ENCODE data around the gene SMOC2.

DNA sequence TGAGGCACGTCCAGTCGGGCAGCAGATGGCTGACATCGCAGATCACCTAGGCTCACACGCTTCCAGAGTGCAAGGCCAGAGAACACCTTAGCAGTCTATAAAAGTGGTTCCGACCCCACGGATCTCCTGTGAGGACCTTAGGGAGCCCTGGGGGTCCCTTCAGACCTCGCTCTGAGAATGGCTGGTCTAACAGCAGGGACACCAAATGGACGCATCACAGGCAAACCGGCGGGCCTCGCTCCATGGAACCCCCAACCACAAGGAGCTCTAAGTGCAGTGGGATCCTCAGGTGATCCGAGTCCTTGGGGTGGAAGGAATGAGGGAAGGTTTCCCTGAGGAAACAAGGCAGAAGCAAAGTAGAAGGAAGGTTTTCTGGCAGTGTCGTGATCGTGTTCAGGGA, 135.4 kb downstream of the SMOC2 start:
- TF ChIP-seq, protein P1, sequence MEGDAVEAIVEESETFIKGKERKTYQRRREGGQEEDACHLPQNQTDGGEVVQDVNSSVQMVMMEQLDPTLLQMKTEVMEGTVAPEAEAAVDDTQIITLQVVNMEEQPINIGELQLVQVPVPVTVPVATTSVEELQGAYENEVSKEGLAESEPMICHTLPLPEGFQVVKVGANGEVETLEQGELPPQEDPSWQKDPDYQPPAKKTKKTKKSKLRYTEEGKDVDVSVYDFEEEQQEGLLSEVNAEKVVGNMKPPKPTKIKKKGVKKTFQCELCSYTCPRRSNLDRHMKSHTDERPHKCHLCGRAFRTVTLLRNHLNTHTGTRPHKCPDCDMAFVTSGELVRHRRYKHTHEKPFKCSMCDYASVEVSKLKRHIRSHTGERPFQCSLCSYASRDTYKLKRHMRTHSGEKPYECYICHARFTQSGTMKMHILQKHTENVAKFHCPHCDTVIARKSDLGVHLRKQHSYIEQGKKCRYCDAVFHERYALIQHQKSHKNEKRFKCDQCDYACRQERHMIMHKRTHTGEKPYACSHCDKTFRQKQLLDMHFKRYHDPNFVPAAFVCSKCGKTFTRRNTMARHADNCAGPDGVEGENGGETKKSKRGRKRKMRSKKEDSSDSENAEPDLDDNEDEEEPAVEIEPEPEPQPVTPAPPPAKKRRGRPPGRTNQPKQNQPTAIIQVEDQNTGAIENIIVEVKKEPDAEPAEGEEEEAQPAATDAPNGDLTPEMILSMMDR (IDR thresholded peaks at IDR 0.05): no peak
- TF ChIP-seq POLR2A (IDR thresholded peaks at IDR 0.05) (no peak), POLR2AphosphoS5 (IDR thresholded peaks at IDR 0.05) (no peak)

All from breast epithelium (tissue), 3 donors.